HCT116 (cell line): ENCODE results near the gene CPEB3. TPM values are rescaled to one million over a fixed set of nuclear protein-coding genes. Genes with fewer than 3 reads are reported as not detected.

Experiments
- ATAC-seq: fragments of 200-7000 bp; cut with Tn5 transposase; 2 replicates; pipeline ENCODE4 v1.9.1; 2020; ENCODE audit warnings: mild to moderate bottlenecking, moderate library complexity
- BruUV-seq: library from RNA; stranded (reverse); fragments of 400-500 nt; replicated peaks from 2 replicates; lab custom pipeline; 2021; lab: Mats Ljungman, UMichigan
- CTCF ChIA-PET: fragments of 300-600 bp; sonication (Branson Sonifier 250); formaldehyde crosslinking; loops from one replicate; lab custom pipeline; 2021; ENCODE audit warnings: antibody characterized with exemption; lab: Charles Lee
- POLR2A ChIA-PET: fragments of 300-600, 350-600 bp; sonication (Branson Sonifier 250); formaldehyde crosslinking; loops from one replicate; lab custom pipeline; 2021; ENCODE audit warnings: antibody characterized with exemption; lab: Charles Lee
- RAD21 ChIA-PET, 2 experiments: fragments of 300-600 bp; sonication (Branson Sonifier 250); formaldehyde crosslinking; loops; one replicate each; lab custom pipeline; 2023; ENCODE audit warnings: low total read pairs in 2 of 2; ENCODE audit not compliant: uncharacterized antibody in 2 of 2, unreplicated experiment in 2 of 2, low non-redundant PET in 1 of 2; lab: Charles Lee
- DNase-seq: peaks from one replicate; pipeline ENCODE4 v3.0.0-alpha.2; 2010; ENCODE audit warnings: low read depth, low spot score
- H2AFZ ChIP-seq: fragments of 200-600 bp; shearing (Covaris generic), sonication (generic); 2 replicates; pipeline ENCODE4 v1.6.1; 2017; ENCODE audit warnings: low read depth, mixed run types, mixed read lengths, antibody characterized with exemption, low read length; ENCODE audit not compliant: poor library complexity, severe bottlenecking
- H3K27ac ChIP-seq: 2 replicates; pipeline ENCODE4 v1.5.1; 2012; ENCODE audit warnings: low read depth, low read length
- H3K27me3 ChIP-seq: fragments of 200-600 bp; sonication (generic); 2 replicates; pipeline ENCODE4 v1.6.1; 2016; ENCODE audit warnings: mixed run types, low read length, mixed read lengths; ENCODE audit not compliant: insufficient read depth
- H3K36me3 ChIP-seq, 2 experiments: fragments of 200-500 bp in 1 of 2; fragments of 200-600 bp in 1 of 2; sonication (Bioruptor generic) in 1 of 2; sonication (generic) in 1 of 2; 2 replicates each; pipeline versions ENCODE4 v1.5.1 to v1.6.1; 2014 to 2016; ENCODE audit warnings: low read length in 2 of 2, inconsistent platforms in 1 of 2, mixed read lengths in 1 of 2, mixed run types in 1 of 2; ENCODE audit not compliant: insufficient read depth in 2 of 2, control insufficient read depth in 1 of 2
- H3K4me1 ChIP-seq, 2 experiments: fragments of 200-600 bp in 1 of 2; sonication (generic) in 1 of 2; 2 replicates each; pipeline versions ENCODE4 v1.5.1 to v1.6.1; 2012 to 2017; ENCODE audit warnings: low read length in 2 of 2, inconsistent platforms in 1 of 2, mild to moderate bottlenecking in 1 of 2, mixed read lengths in 1 of 2, mixed run types in 1 of 2, moderate library complexity in 1 of 2; ENCODE audit not compliant: insufficient read depth in 2 of 2, control insufficient read depth in 1 of 2
- H3K4me2 ChIP-seq: fragments of 200-600 bp; sonication (generic); 2 replicates; pipeline ENCODE4 v1.6.1; 2017; ENCODE audit warnings: mixed run types, low read length, mixed read lengths
- H3K4me3 ChIP-seq, 2 experiments: fragments of 200-600 bp in 1 of 2; sonication (generic) in 1 of 2; replicated peaks in 1 of 2; 2 replicates each; pipeline ENCODE4 v1.5.1; 2011 to 2016; ENCODE audit warnings: low read length in 2 of 2, control low read depth in 1 of 2, low read depth in 1 of 2, mild to moderate bottlenecking in 1 of 2, mixed read lengths in 1 of 2, mixed run types in 1 of 2
- H3K79me2 ChIP-seq: fragments of 200-600 bp; sonication (generic); 2 replicates; pipeline ENCODE4 v1.6.1; 2017; ENCODE audit warnings: mild to moderate bottlenecking, mixed run types, low read length, moderate library complexity, mixed read lengths; ENCODE audit not compliant: insufficient read depth
- H3K9ac ChIP-seq: fragments of 200-600 bp; sonication (generic); 2 replicates; pipeline ENCODE4 v1.6.1; 2016; ENCODE audit warnings: low read length, mixed read lengths
- H3K9me2 ChIP-seq: fragments of 200-600 bp; sonication (generic), shearing (Covaris generic); 2 replicates; pipeline ENCODE4 v1.6.1; 2017; ENCODE audit warnings: mixed run types, mild to moderate bottlenecking, moderate library complexity; ENCODE audit not compliant: insufficient read depth
- H3K9me3 ChIP-seq, 2 experiments: fragments of 200-500 bp in 1 of 2; fragments of 200-600 bp in 1 of 2; sonication (Bioruptor generic) in 1 of 2; sonication (generic) in 1 of 2; 2 replicates each; pipeline ENCODE4 v1.6.1; 2014 to 2017; ENCODE audit warnings: low read length in 2 of 2, mixed read lengths in 2 of 2, inconsistent platforms in 1 of 2, low read depth in 1 of 2, mild to moderate bottlenecking in 1 of 2, mixed run types in 1 of 2, moderate library complexity in 1 of 2; ENCODE audit not compliant: control insufficient read depth in 1 of 2, insufficient read depth in 1 of 2
- H4K20me1 ChIP-seq: fragments of 200-600 bp; sonication (generic), shearing (Covaris generic); 2 replicates; pipeline ENCODE4 v1.6.1; 2017; ENCODE audit warnings: mixed run types, mild to moderate bottlenecking, moderate library complexity; ENCODE audit not compliant: insufficient read depth
- ELF1 ChIP-seq: IDR thresholded peaks from 2 replicates; pipeline ENCODE4 v1.6.1; 2012; ENCODE audit warnings: low read depth, borderline replicate concordance
- JUND ChIP-seq: IDR thresholded peaks from 2 replicates; pipeline ENCODE4 v1.6.1; 2012
- MAX ChIP-seq: IDR thresholded peaks from 2 replicates; pipeline ENCODE4 v1.6.1; 2012
- POLR2A ChIP-seq: IDR thresholded peaks from 2 replicates; pipeline ENCODE4 v1.7.0; 2011; ENCODE audit warnings: borderline replicate concordance; ENCODE audit not compliant: insufficient read depth, insufficient read length; ENCODE audit errors: extremely low read depth
- POLR2AphosphoS5 ChIP-seq: IDR thresholded peaks from 2 replicates; pipeline ENCODE4 v1.6.1; 2011; ENCODE audit warnings: mild to moderate bottlenecking, low read depth, low read length, moderate library complexity
- SP1 ChIP-seq: IDR thresholded peaks from 2 replicates; pipeline ENCODE4 v1.6.1; 2012; ENCODE audit warnings: low read depth
- SRF ChIP-seq: IDR thresholded peaks from 2 replicates; pipeline ENCODE4 v1.6.1; 2012; ENCODE audit warnings: low read depth
- ZNF274 ChIP-seq: fragments of 200-500 bp; sonication (Bioruptor generic); IDR thresholded peaks from 2 replicates; pipeline ENCODE4 v1.6.1; 2014; ENCODE audit warnings: mild to moderate bottlenecking, low read depth, low read length, inconsistent platforms
- intact Hi-C: fragments of 100-400 bp; cut with micrococcal nuclease; formaldehyde crosslinking; loops from 2 replicates; pipeline ENCODE4 v1.10.0; 2022
- total RNA-seq: library from RNA; stranded (reverse); gene quantifications from one replicate; pipeline ENCODE4 v1.2.1, GENCODE V29; 2021; ENCODE audit not compliant: unreplicated experiment

The CPEB3 gene
- total RNA-seq, 1 experiment from 2014 or later = 3.0 TPM

GRCh38 chr10:92244796-92245195 is 46.1 kb downstream of the CPEB3 start (continued):
- TF ChIP-seq MAX (no peak), POLR2AphosphoS5 (no peak)

DNA sequence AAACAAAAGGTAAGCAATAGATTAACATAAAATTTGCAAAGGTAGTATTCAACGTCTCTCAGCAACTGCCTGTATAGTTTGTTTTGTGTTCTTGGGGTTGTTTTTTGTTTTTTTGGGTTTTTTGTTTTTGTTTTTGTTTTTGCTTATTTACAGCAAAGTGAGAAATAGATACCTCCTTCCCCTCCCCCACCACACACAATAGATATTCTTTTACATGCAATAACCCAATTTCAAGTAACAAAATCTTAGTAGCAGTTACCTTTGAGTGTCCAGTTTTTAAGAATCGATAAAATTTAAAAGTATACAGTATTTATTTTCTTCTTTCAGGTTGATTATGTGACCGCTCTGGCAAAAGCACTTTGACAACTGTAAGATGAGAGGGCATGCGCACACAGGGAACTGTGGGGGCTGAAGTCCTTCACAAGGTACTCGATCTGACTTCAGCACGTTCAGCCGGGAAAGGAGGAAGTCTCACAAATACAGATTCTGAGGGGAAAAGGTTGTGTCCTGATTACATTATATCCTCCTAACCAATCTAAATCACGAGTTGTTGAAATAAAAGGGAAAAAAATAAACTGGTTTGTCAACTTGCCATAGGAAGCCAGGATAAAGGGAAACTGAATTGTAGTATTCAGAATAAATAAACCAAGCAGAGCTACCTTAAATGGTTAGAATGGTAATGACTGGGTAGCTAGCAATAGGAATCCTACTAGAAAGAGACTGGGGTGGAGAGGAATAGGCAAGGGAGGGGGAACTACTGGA is 47.8 kb downstream of the CPEB3 start:
- DNase-seq = peak; percentile 58
- no peaks in the 10 kb centered on the region for H3K36me3 ChIP-seq
- POLR2A ChIA-PET = no interaction called here
- peak; percentile 83 for ATAC-seq
- H3K4me2 ChIP-seq = peak overlapping the region; percentile 72
- intact Hi-C loops = no loop called here
- H3K4me3 ChIP-seq = peak overlapping the region; percentile 30 to 49
- peak overlapping the region; percentile 17; the same call in 1 of the 2 replicates for H3K27ac ChIP-seq
- TF ChIP-seq ELF1 (peak; percentile 40; the same call in 1 of the 2 replicates), SRF (peak; percentile 68; the same call in 1 of the 2 replicates), MAX (peak; percentile 45; the same call in 1 of the 2 replicates), ZNF274 (no peak), POLR2A (no peak), SP1 (peak; percentile 58), JUND (peak; percentile 41)
- peak overlapping the region; percentile 68 for H2AFZ ChIP-seq
- RAD21 ChIA-PET = no interaction called here
- no TSS peak for BruUV-seq
- H3K27me3 ChIP-seq = no peaks in the 10 kb centered on the region
- CTCF ChIA-PET = no interaction called here
- peak overlapping the region; percentile 32 for H3K9ac ChIP-seq
- H3K9me2 ChIP-seq = no peaks in the 10 kb centered on the region
- no peaks in the 10 kb centered on the region for H3K79me2 ChIP-seq
- H3K4me1 ChIP-seq = peaks cover 12 to 40% of the 10 kb centered on the region in 2 experiments; a peak in 3 of 4 replicates
- H4K20me1 ChIP-seq = no peaks in the 10 kb centered on the region
- H3K9me3 ChIP-seq = no peaks in the 10 kb centered on the region
